ENCODE results near the gene EPS8L3. TPM values are rescaled to one million over a fixed set of nuclear protein-coding genes. Genes with fewer than 3 reads are reported as not detected.
"Not testable (repeated sequence)": the region's sequence is repeated elsewhere in the genome, so short reads cannot be mapped to it uniquely, and the experiment has no call there.

The EPS8L3 gene
- total RNA-seq, 1 experiment from 2014 or later: not detected

- no peak overlapping the region for H3K4me2 ChIP-seq (ENCODE audit: low read depth, low read length, poor library complexity, severe bottlenecking)
- no peaks in the 10 kb centered on the region for H3K9me3 ChIP-seq (ENCODE audit: low read length)
- H3K9me2 ChIP-seq (replicated peaks; ENCODE audit: insufficient read depth, low read length): no peaks in the 10 kb centered on the region
- no peak overlapping the region for H2AFZ ChIP-seq (ENCODE audit: low read length)
- no peak overlapping the region for H3K4me3 ChIP-seq (ENCODE audit: low read length)
- no peak overlapping the region for H3K27ac ChIP-seq (ENCODE audit: low read length)
- no peak for DNase-seq
- H3K79me2 ChIP-seq (ENCODE audit: low read length): no peaks in the 10 kb centered on the region
- H4K20me1 ChIP-seq (ENCODE audit: insufficient read depth, low read depth, low read length): no peaks in the 10 kb centered on the region
- H3K4me1 ChIP-seq (ENCODE audit: low read length): no peaks in the 10 kb centered on the region
- no peak overlapping the region for H3K9ac ChIP-seq (ENCODE audit: low read length)
- H3K36me3 ChIP-seq (ENCODE audit: insufficient read depth, low read length): no peaks in the 10 kb centered on the region
- H3K27me3 ChIP-seq (ENCODE audit: low read length): no peaks in the 10 kb centered on the region
Measured at GRCh38 chr1:109771712-109772657, 8.3 kb upstream of the EPS8L3 start.

GRCh38 chr1:109770331-109771095 is 6.8 kb upstream of the EPS8L3 start:
- Histone ChIP-seq H3K4me3 (ENCODE audit: low read length) (no peak overlapping the region), H3K9me3 (ENCODE audit: low read length) (no peaks in the 10 kb centered on the region), H2AFZ (ENCODE audit: low read length) (no peak overlapping the region), H3K4me1 (ENCODE audit: low read length) (no peaks in the 10 kb centered on the region), H3K9me2 (replicated peaks; ENCODE audit: insufficient read depth, low read length) (no peaks in the 10 kb centered on the region), H3K4me2 (ENCODE audit: low read depth, low read length, poor library complexity, severe bottlenecking) (no peak overlapping the region), H3K79me2 (ENCODE audit: low read length) (no peaks in the 10 kb centered on the region), H4K20me1 (ENCODE audit: insufficient read depth, low read depth, low read length) (no peaks in the 10 kb centered on the region), H3K27me3 (ENCODE audit: low read length) (no peaks in the 10 kb centered on the region), H3K27ac (ENCODE audit: low read length) (no peak overlapping the region), H3K9ac (ENCODE audit: low read length) (no peak overlapping the region), H3K36me3 (ENCODE audit: insufficient read depth, low read length) (no peaks in the 10 kb centered on the region)
- no peak for DNase-seq

- no peak overlapping the region for H2AFZ ChIP-seq (ENCODE audit: low read length)
- no peaks in the 10 kb centered on the region for H3K9me2 ChIP-seq (replicated peaks; ENCODE audit: insufficient read depth, low read length)
Measured at GRCh38 chr1:109769330-109770078, 5.8 kb upstream of the EPS8L3 start.

GRCh38 chr1:109768820-109769219 is 5.1 kb upstream of the EPS8L3 start:
- no peak overlapping the region for H3K9ac ChIP-seq (ENCODE audit: low read length)
- H3K79me2 ChIP-seq (ENCODE audit: low read length): no peaks in the 10 kb centered on the region
- no peak overlapping the region for H3K4me3 ChIP-seq (ENCODE audit: low read length)
- no peaks in the 10 kb centered on the region for H3K27me3 ChIP-seq (ENCODE audit: low read length)
- H2AFZ ChIP-seq (ENCODE audit: low read length): no peak overlapping the region
- no peak for DNase-seq
- H3K36me3 ChIP-seq (ENCODE audit: insufficient read depth, low read length): no peaks in the 10 kb centered on the region
- no peaks in the 10 kb centered on the region for H3K4me1 ChIP-seq (ENCODE audit: low read length)
- H3K4me2 ChIP-seq (ENCODE audit: low read depth, low read length, poor library complexity, severe bottlenecking): no peak overlapping the region
- H3K9me3 ChIP-seq (ENCODE audit: low read length): no peaks in the 10 kb centered on the region
- no peaks in the 10 kb centered on the region for H4K20me1 ChIP-seq (ENCODE audit: insufficient read depth, low read depth, low read length)
- H3K9me2 ChIP-seq (replicated peaks; ENCODE audit: insufficient read depth, low read length): no peaks in the 10 kb centered on the region
- H3K27ac ChIP-seq (ENCODE audit: low read length): no peak overlapping the region

More at GRCh38 chr1:109769330-109770078, 5.8 kb upstream of the EPS8L3 start:
- no peak overlapping the region for H3K4me3 ChIP-seq (ENCODE audit: low read length)
- no peaks in the 10 kb centered on the region for H4K20me1 ChIP-seq (ENCODE audit: insufficient read depth, low read depth, low read length)
- no peak overlapping the region for H3K27ac ChIP-seq (ENCODE audit: low read length)
- H3K36me3 ChIP-seq (ENCODE audit: insufficient read depth, low read length): no peaks in the 10 kb centered on the region
- H3K4me2 ChIP-seq (ENCODE audit: low read depth, low read length, poor library complexity, severe bottlenecking): no peak overlapping the region
- no peaks in the 10 kb centered on the region for H3K79me2 ChIP-seq (ENCODE audit: low read length)
- DNase-seq: no peak
- H3K9ac ChIP-seq (ENCODE audit: low read length): no peak overlapping the region
- H3K9me3 ChIP-seq (ENCODE audit: low read length): no peaks in the 10 kb centered on the region
- H3K27me3 ChIP-seq (ENCODE audit: low read length): no peaks in the 10 kb centered on the region
- H3K4me1 ChIP-seq (ENCODE audit: low read length): no peaks in the 10 kb centered on the region

- H3K27me3 ChIP-seq (ENCODE audit: low read length): no peaks in the 10 kb centered on the region
- H3K9me2 ChIP-seq (replicated peaks; ENCODE audit: insufficient read depth, low read length): no peaks in the 10 kb centered on the region
- H3K4me3 ChIP-seq (ENCODE audit: low read length): no peak overlapping the region
- no peak overlapping the region for H2AFZ ChIP-seq (ENCODE audit: low read length)
- no peak overlapping the region for H3K27ac ChIP-seq (ENCODE audit: low read length)
- no peaks in the 10 kb centered on the region for H4K20me1 ChIP-seq (ENCODE audit: insufficient read depth, low read depth, low read length)
- H3K36me3 ChIP-seq (ENCODE audit: insufficient read depth, low read length): no peaks in the 10 kb centered on the region
- no peaks in the 10 kb centered on the region for H3K9me3 ChIP-seq (ENCODE audit: low read length)
- DNase-seq: no peak
- no peaks in the 10 kb centered on the region for H3K4me1 ChIP-seq (ENCODE audit: low read length)
- H3K9ac ChIP-seq (ENCODE audit: low read length): no peak overlapping the region
- no peak overlapping the region for H3K4me2 ChIP-seq (ENCODE audit: low read depth, low read length, poor library complexity, severe bottlenecking)
- H3K79me2 ChIP-seq (ENCODE audit: low read length): no peaks in the 10 kb centered on the region
Measured at GRCh38 chr1:109768335-109768650, 4.6 kb upstream of the EPS8L3 start.

- H3K27me3 ChIP-seq (ENCODE audit: low read length): no peaks in the 10 kb centered on the region
- H3K9ac ChIP-seq (ENCODE audit: low read length): no peak overlapping the region
- H3K36me3 ChIP-seq (ENCODE audit: insufficient read depth, low read length): no peaks in the 10 kb centered on the region
- H3K4me2 ChIP-seq (ENCODE audit: low read depth, low read length, poor library complexity, severe bottlenecking): no peak overlapping the region
- no peaks in the 10 kb centered on the region for H3K9me3 ChIP-seq (ENCODE audit: low read length)
- no peak overlapping the region for H2AFZ ChIP-seq (ENCODE audit: low read length)
- no peaks in the 10 kb centered on the region for H3K4me1 ChIP-seq (ENCODE audit: low read length)
- no peak for DNase-seq
- H3K9me2 ChIP-seq (replicated peaks; ENCODE audit: insufficient read depth, low read length): no peaks in the 10 kb centered on the region
- H3K27ac ChIP-seq (ENCODE audit: low read length): no peak overlapping the region
- no peaks in the 10 kb centered on the region for H4K20me1 ChIP-seq (ENCODE audit: insufficient read depth, low read depth, low read length)
- no peak overlapping the region for H3K4me3 ChIP-seq (ENCODE audit: low read length)
- H3K79me2 ChIP-seq (ENCODE audit: low read length): no peaks in the 10 kb centered on the region
Measured at GRCh38 chr1:109767637-109768334, 4.1 kb upstream of the EPS8L3 start.

GRCh38 chr1:109766991-109767636 is 3.4 kb upstream of the EPS8L3 start:
- not testable (repeated sequence) for H3K79me2 ChIP-seq (ENCODE audit: low read length); H3K36me3 ChIP-seq (ENCODE audit: insufficient read depth, low read length); DNase-seq; H3K9me2 ChIP-seq (replicated peaks; ENCODE audit: insufficient read depth, low read length); H3K27ac ChIP-seq (ENCODE audit: low read length); H3K4me2 ChIP-seq (ENCODE audit: low read depth, low read length, poor library complexity, severe bottlenecking); H2AFZ ChIP-seq (ENCODE audit: low read length); H3K9ac ChIP-seq (ENCODE audit: low read length); H3K4me1 ChIP-seq (ENCODE audit: low read length); H3K4me3 ChIP-seq (ENCODE audit: low read length); H4K20me1 ChIP-seq (ENCODE audit: insufficient read depth, low read depth, low read length); H3K27me3 ChIP-seq (ENCODE audit: low read length); H3K9me3 ChIP-seq (ENCODE audit: low read length)
